ENCODE results near the gene BMP8A.

Gene BMP8A

GRCh38 chr1:39450956-39451606 lies 40.4 kb upstream of the BMP8A start:
- no peak for TF ChIP-seq FOXP2 (optimal IDR thresholded peaks at IDR 0.05; ENCODE audit: borderline replicate concordance, extremely low read depth, extremely low read length, insufficient read depth)
- no peak for TF ChIP-seq SIN3A (IDR thresholded peaks at IDR 0.05; ENCODE audit: borderline replicate concordance, insufficient read depth, low read length)
- no peak for TF ChIP-seq POLR2AphosphoS5 (IDR thresholded peaks at IDR 0.05; ENCODE audit: low read depth, low read length)
- no peak for TF ChIP-seq TAF1 (IDR thresholded peaks at IDR 0.05; ENCODE audit: borderline replicate concordance, insufficient read depth, low read length)
- TF ChIP-seq REST (IDR thresholded peaks at IDR 0.05; ENCODE audit: insufficient read depth in 1 of 2, low read depth in 2 of 2, low read length in 2 of 2) = no peak

- TF ChIP-seq POLR2AphosphoS5 (IDR thresholded peaks at IDR 0.05; ENCODE audit: low read depth, low read length) (no peak), SIN3A (IDR thresholded peaks at IDR 0.05; ENCODE audit: borderline replicate concordance, insufficient read depth, low read length) (no peak), TAF1 (IDR thresholded peaks at IDR 0.05; ENCODE audit: borderline replicate concordance, insufficient read depth, low read length) (no peak), FOXP2 (optimal IDR thresholded peaks at IDR 0.05; ENCODE audit: borderline replicate concordance, extremely low read depth, extremely low read length, insufficient read depth) (no peak), REST (IDR thresholded peaks at IDR 0.05; ENCODE audit: insufficient read depth in 1 of 2, low read depth in 2 of 2, low read length in 2 of 2) (no peak)
Observed at GRCh38 chr1:39452081-39452480, 39.4 kb upstream of the BMP8A start.

GRCh38 chr1:39452540-39452939 lies 38.9 kb upstream of the BMP8A start:
- TF ChIP-seq POLR2AphosphoS5 (IDR thresholded peaks at IDR 0.05; ENCODE audit: low read depth, low read length) (no peak), TAF1 (IDR thresholded peaks at IDR 0.05; ENCODE audit: borderline replicate concordance, insufficient read depth, low read length) (no peak), FOXP2 (optimal IDR thresholded peaks at IDR 0.05; ENCODE audit: borderline replicate concordance, extremely low read depth, extremely low read length, insufficient read depth) (no peak), REST (IDR thresholded peaks at IDR 0.05; ENCODE audit: insufficient read depth in 1 of 2, low read depth in 2 of 2, low read length in 2 of 2) (no peak), SIN3A (IDR thresholded peaks at IDR 0.05; ENCODE audit: borderline replicate concordance, insufficient read depth, low read length) (no peak)

- TF ChIP-seq POLR2AphosphoS5 (IDR thresholded peaks at IDR 0.05; ENCODE audit: low read depth, low read length) = no peak
- no peak for TF ChIP-seq TAF1 (IDR thresholded peaks at IDR 0.05; ENCODE audit: borderline replicate concordance, insufficient read depth, low read length)
- TF ChIP-seq FOXP2 (optimal IDR thresholded peaks at IDR 0.05; ENCODE audit: borderline replicate concordance, extremely low read depth, extremely low read length, insufficient read depth) = no peak
- TF ChIP-seq SIN3A (IDR thresholded peaks at IDR 0.05; ENCODE audit: borderline replicate concordance, insufficient read depth, low read length) = no peak
- TF ChIP-seq REST (IDR thresholded peaks at IDR 0.05; ENCODE audit: insufficient read depth in 1 of 2, low read depth in 2 of 2, low read length in 2 of 2) = no peak
Observed at GRCh38 chr1:39453603-39454002, 37.8 kb upstream of the BMP8A start.
